ENCODE results near the gene ZBTB37. TPM values are rescaled to one million over a fixed set of nuclear protein-coding genes. Genes with fewer than 3 reads are reported as not detected.

ZBTB37 gene
- total RNA-seq, 1 experiment from 2014 or later = 8.4 TPM

GRCh38 chr1:173867753-173868265 lies 371 bp upstream of the ZBTB37 start, which contains the start of gene GAS5:
GAS5 (minus strand) TSS chr1:173867989.
- peaks cover 5% of the 10 kb centered on the region for H3K27me3 Mint-ChIP-seq (ENCODE audit: insufficient read depth, unreplicated experiment)
- TF ChIP-seq CTCF (IDR thresholded peaks at IDR 0.05; ENCODE audit: insufficient read depth in 1 of 2, low read depth in 1 of 2, low read length in 1 of 2, severe bottlenecking in 1 of 2, unreplicated experiment in 1 of 2) = no peak
- H3K36me3 Mint-ChIP-seq (ENCODE audit: insufficient read depth, unreplicated experiment) = peaks cover 61% of the 10 kb centered on the region
- DNase-seq = peak; percentile 99 to 100
- H3K4me3 Mint-ChIP-seq (ENCODE audit: unreplicated experiment) = peak within 1 kb of the TSS; percentile 99
- no peaks in the 10 kb centered on the region for H3K27me3 ChIP-seq (replicated peaks; ENCODE audit: control insufficient read depth, insufficient read depth, low read length)
- H3K36me3 ChIP-seq (ENCODE audit: control insufficient read depth, insufficient read depth, low read length) = peaks cover 5% of the 10 kb centered on the region; the same call in 1 of the 2 replicates
- H3K4me1 ChIP-seq = peaks cover 13% of the 10 kb centered on the region; the same call in 1 of the 2 replicates
- no peaks in the 10 kb centered on the region for H3K9me3 Mint-ChIP-seq (ENCODE audit: unreplicated experiment)
- H3K27ac Mint-ChIP-seq (ENCODE audit: unreplicated experiment) = peak within 1 kb of the TSS; percentile 100
- H3K4me3 ChIP-seq (ENCODE audit: low read depth, low read length) = peak within 1 kb of the TSS; percentile 82
- peaks cover 12% of the 10 kb centered on the region for H3K4me1 Mint-ChIP-seq (ENCODE audit: low read depth, unreplicated experiment)
- ChIA-PET CTCF (interaction anchor here (0.6 to 0.8 kb wide), 2 partner anchors 37 to 441 kb away, joined by 3 read pairs; no protein-coding TSS in a partner anchor), POLR2A (interaction anchor here (0.5 to 1.7 kb wide), 22 partner anchors 8 to 1150 kb away, joined by 3 to 17 read pairs (median 3); partner anchors contain the start of genes DARS2, KLHL20, PRDX6 and RC3H1)
- no peaks in the 10 kb centered on the region for H3K9me3 ChIP-seq
- intact Hi-C loops (cut with micrococcal nuclease; ENCODE audit: unreplicated experiment) = loop anchor here (1.0 to 5.0 kb wide), 6 partner anchors 44 to 393 kb away; partner anchors contain the start of genes CENPL, DARS2, RABGAP1L and RC3H1
- no TSS peak for BruUV-seq (replicated peaks)

GRCh38 chr1:173869021-173869359 lies 810 bp downstream of the ZBTB37 start:
- H3K4me1 Mint-ChIP-seq (ENCODE audit: low read depth, unreplicated experiment) = peaks cover 12% of the 10 kb centered on the region
- Histone ChIP-seq H3K9me3 (no peaks in the 10 kb centered on the region), H3K36me3 (ENCODE audit: control insufficient read depth, insufficient read depth, low read length) (peaks cover 5% of the 10 kb centered on the region; the same call in 1 of the 2 replicates), H3K4me3 (ENCODE audit: low read depth, low read length) (peak overlapping the region; percentile 82), H3K27me3 (replicated peaks; ENCODE audit: control insufficient read depth, insufficient read depth, low read length) (no peaks in the 10 kb centered on the region), H3K4me1 (peaks cover 13% of the 10 kb centered on the region; the same call in 1 of the 2 replicates)
- H3K9me3 Mint-ChIP-seq (ENCODE audit: unreplicated experiment) = no peaks in the 10 kb centered on the region
- peaks cover 50% of the 10 kb centered on the region for H3K36me3 Mint-ChIP-seq (ENCODE audit: insufficient read depth, unreplicated experiment)
- ChIA-PET CTCF (no interaction called here), POLR2A (interaction anchor here (1.0 to 1.7 kb wide), 5 partner anchors 9 to 381 kb away, joined by 3 to 17 read pairs (median 10); partner anchors contain the start of genes DARS2, KLHL20 and RC3H1)
- peak overlapping the region; percentile 99 for H3K4me3 Mint-ChIP-seq (ENCODE audit: unreplicated experiment)
- DNase-seq = no peak
- peaks cover 5% of the 10 kb centered on the region for H3K27me3 Mint-ChIP-seq (ENCODE audit: insufficient read depth, unreplicated experiment)
- TSS peak; percentile 63 for BruUV-seq (replicated peaks)
- H3K27ac Mint-ChIP-seq (ENCODE audit: unreplicated experiment) = peak overlapping the region; percentile 100
- no peak for TF ChIP-seq CTCF (IDR thresholded peaks at IDR 0.05; ENCODE audit: insufficient read depth in 1 of 2, low read depth in 1 of 2, low read length in 1 of 2, severe bottlenecking in 1 of 2, unreplicated experiment in 1 of 2)
- intact Hi-C loops (cut with micrococcal nuclease; ENCODE audit: unreplicated experiment) = loop anchor here (2.0 to 5.0 kb wide), 4 partner anchors 58 to 394 kb away; partner anchors contain the start of genes RABGAP1L and RC3H1

GRCh38 chr1:173870252-173871075 lies 2.3 kb downstream of the ZBTB37 start:
- no peaks in the 10 kb centered on the region for H3K27me3 ChIP-seq (replicated peaks; ENCODE audit: control insufficient read depth, insufficient read depth, low read length)
- no peak for TF ChIP-seq CTCF (IDR thresholded peaks at IDR 0.05; ENCODE audit: insufficient read depth in 1 of 2, low read depth in 1 of 2, low read length in 1 of 2, severe bottlenecking in 1 of 2, unreplicated experiment in 1 of 2)
- Mint-ChIP-seq H3K27ac (ENCODE audit: unreplicated experiment) (no peak overlapping the region), H3K27me3 (ENCODE audit: insufficient read depth, unreplicated experiment) (peaks cover 5% of the 10 kb centered on the region), H3K4me1 (ENCODE audit: low read depth, unreplicated experiment) (peaks cover 12% of the 10 kb centered on the region), H3K4me3 (ENCODE audit: unreplicated experiment) (no peak overlapping the region), H3K9me3 (ENCODE audit: unreplicated experiment) (no peaks in the 10 kb centered on the region), H3K36me3 (ENCODE audit: insufficient read depth, unreplicated experiment) (peaks cover 35% of the 10 kb centered on the region)
- ChIA-PET POLR2A (no interaction called here), CTCF (no interaction called here)
- peaks cover 5% of the 10 kb centered on the region; the same call in 1 of the 2 replicates for H3K36me3 ChIP-seq (ENCODE audit: control insufficient read depth, insufficient read depth, low read length)
- intact Hi-C loops (cut with micrococcal nuclease; ENCODE audit: unreplicated experiment) = no loop called here
- no TSS peak for BruUV-seq (replicated peaks)
- no peak overlapping the region for H3K4me3 ChIP-seq (ENCODE audit: low read depth, low read length)
- no peak for DNase-seq
- peaks cover 10% of the 10 kb centered on the region; the same call in 1 of the 2 replicates for H3K4me1 ChIP-seq
- H3K9me3 ChIP-seq = no peaks in the 10 kb centered on the region

All from Caco-2 (cell line).